Astrocyte (in vitro differentiated cells and primary cell): ENCODE results near the gene PTPN13. TPM values are rescaled to one million over a fixed set of nuclear protein-coding genes. Genes with fewer than 3 reads are reported as not detected.

ENCODE experiments used
- DNase-seq: peaks from one replicate; pipeline ENCODE4 v3.0.0-alpha.2; 2010; ENCODE audit warnings: low read depth
- FAIRE-seq: peaks from 2 replicates; lab custom pipeline; 2011; peaks lifted over from hg19 to GRCh38; lab: Jason Lieb, UNC
- H2AFZ ChIP-seq: 2 replicates; pipeline ENCODE4 v1.6.0; 2012; ENCODE audit warnings: low read depth, low read length, inconsistent platforms
- H3K27ac ChIP-seq: 2 replicates; pipeline ENCODE4 v1.5.1; 2011; ENCODE audit warnings: low read depth, low read length, inconsistent platforms
- H3K27me3 ChIP-seq: 2 replicates; pipeline ENCODE4 v1.6.0; 2011; ENCODE audit warnings: low read length, inconsistent platforms; ENCODE audit not compliant: insufficient read depth
- H3K36me3 ChIP-seq: 2 replicates; pipeline ENCODE4 v1.5.1; 2011; ENCODE audit warnings: low read length, inconsistent platforms; ENCODE audit not compliant: insufficient read depth
- H3K4me1 ChIP-seq: 2 replicates; pipeline ENCODE4 v1.5.1; 2011; ENCODE audit warnings: low read length, inconsistent platforms; ENCODE audit not compliant: insufficient read depth
- H3K4me2 ChIP-seq: 2 replicates; pipeline ENCODE4 v1.6.0; 2012; ENCODE audit warnings: low read length, inconsistent platforms
- H3K4me3 ChIP-seq: 2 replicates; pipeline ENCODE4 v1.5.1; 2011; ENCODE audit warnings: low read depth, mild to moderate bottlenecking, low read length, inconsistent platforms; ENCODE audit not compliant: insufficient read depth
- H3K79me2 ChIP-seq: 2 replicates; pipeline ENCODE4 v1.6.0; 2012; ENCODE audit warnings: mild to moderate bottlenecking, low read length, inconsistent platforms; ENCODE audit not compliant: insufficient read depth
- H3K9ac ChIP-seq: 2 replicates; pipeline ENCODE4 v1.6.0; 2012; ENCODE audit warnings: mild to moderate bottlenecking, low read length, inconsistent platforms
- H3K9me3 ChIP-seq: 2 replicates; pipeline ENCODE4 v1.5.1; 2012; ENCODE audit warnings: low read depth, mild to moderate bottlenecking, low read length, inconsistent platforms; ENCODE audit not compliant: insufficient read depth
- H4K20me1 ChIP-seq: 2 replicates; pipeline ENCODE4 v1.6.0; 2012; ENCODE audit warnings: low read length, inconsistent platforms; ENCODE audit not compliant: insufficient read depth
- H3K27ac Mint-ChIP-seq: one replicate; pipeline ENCODE4 v1.8.0; 2021; ENCODE audit warnings: mild to moderate bottlenecking, mixed read lengths; ENCODE audit not compliant: unreplicated experiment
- H3K27me3 Mint-ChIP-seq: one replicate; pipeline ENCODE4 v1.8.0; 2021; ENCODE audit warnings: low read depth, mixed read lengths; ENCODE audit not compliant: unreplicated experiment
- H3K36me3 Mint-ChIP-seq: one replicate; pipeline ENCODE4 v1.8.0; 2021; ENCODE audit warnings: low read depth, mixed read lengths; ENCODE audit not compliant: unreplicated experiment
- H3K4me1 Mint-ChIP-seq: one replicate; pipeline ENCODE4 v1.8.0; 2021; ENCODE audit warnings: low read depth, mixed read lengths; ENCODE audit not compliant: unreplicated experiment
- H3K4me3 Mint-ChIP-seq: one replicate; pipeline ENCODE4 v1.8.0; 2021; ENCODE audit warnings: mild to moderate bottlenecking, moderate library complexity, mixed read lengths; ENCODE audit not compliant: unreplicated experiment
- H3K9me3 Mint-ChIP-seq: one replicate; pipeline ENCODE4 v1.8.0; 2021; ENCODE audit warnings: mild to moderate bottlenecking, mixed read lengths; ENCODE audit not compliant: unreplicated experiment
- CTCF ChIP-seq: IDR thresholded peaks from 2 replicates; pipeline ENCODE4 v1.5.1; 2011; ENCODE audit warnings: low read depth, mild to moderate bottlenecking, inconsistent platforms, low read length, moderate library complexity; ENCODE audit not compliant: insufficient read depth
- EZH2 ChIP-seq: IDR thresholded peaks from 2 replicates; pipeline ENCODE4 v1.6.1; 2012; ENCODE audit warnings: mild to moderate bottlenecking, low read length, inconsistent platforms; ENCODE audit not compliant: insufficient read depth
- total RNA-seq: library from RNA; stranded (reverse); gene quantifications from 2 replicates; pipeline ENCODE4 v1.2.1, GENCODE V29; 2021

Gene PTPN13
- total RNA-seq, 1 donor from 2014 or later = 46.2 TPM

- no peak for FAIRE-seq
- Histone ChIP-seq H3K9ac (no peak overlapping the region), H3K4me2 (no peak overlapping the region), H3K27ac (no peak overlapping the region), H3K79me2 (no peaks in the 10 kb centered on the region), H4K20me1 (no peaks in the 10 kb centered on the region), H3K36me3 (no peaks in the 10 kb centered on the region), H3K4me1 (no peaks in the 10 kb centered on the region), H2AFZ (no peak overlapping the region), H3K4me3 (no peak overlapping the region), H3K27me3 (no peaks in the 10 kb centered on the region), H3K9me3 (no peaks in the 10 kb centered on the region)
- Mint-ChIP-seq H3K4me1 (peaks cover 9% of the 10 kb centered on the region), H3K27me3 (no peaks in the 10 kb centered on the region), H3K4me3 (no peak overlapping the region), H3K9me3 (no peaks in the 10 kb centered on the region), H3K27ac (no peak overlapping the region), H3K36me3 (no peaks in the 10 kb centered on the region)
- TF ChIP-seq EZH2 = no peak
- no peak for DNase-seq
These were observed 35.3 kb upstream of the PTPN13 start for GRCh38 chr4:86558797-86559196.

DNA sequence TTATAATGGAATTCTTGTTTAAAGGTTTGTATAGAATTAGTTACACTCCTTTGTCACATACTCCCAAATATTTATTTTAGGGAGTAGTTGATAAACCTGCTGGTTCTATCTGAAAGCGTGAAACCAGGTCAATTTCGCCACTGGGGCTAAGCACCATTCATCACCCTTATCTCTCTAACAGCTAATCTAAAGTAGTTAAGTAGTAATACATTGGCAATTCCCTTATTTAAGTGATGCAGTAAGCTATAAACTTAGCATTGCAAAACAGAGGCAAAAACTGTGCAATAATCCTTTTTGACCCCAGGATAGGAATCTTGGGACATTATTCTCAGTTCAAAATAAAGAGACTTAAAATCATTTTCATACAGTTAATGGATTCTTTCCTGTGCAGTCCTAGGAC, 33.7 kb upstream of the PTPN13 start:
- Histone ChIP-seq H3K36me3 (no peaks in the 10 kb centered on the region), H2AFZ (no peak overlapping the region), H4K20me1 (no peaks in the 10 kb centered on the region), H3K4me3 (no peak overlapping the region), H3K79me2 (no peaks in the 10 kb centered on the region), H3K27me3 (no peaks in the 10 kb centered on the region), H3K9ac (no peak overlapping the region), H3K4me1 (no peaks in the 10 kb centered on the region), H3K27ac (no peak overlapping the region), H3K9me3 (no peaks in the 10 kb centered on the region), H3K4me2 (no peak overlapping the region)
- FAIRE-seq = no peak
- Mint-ChIP-seq H3K4me1 (peaks cover 10% of the 10 kb centered on the region), H3K27ac (no peak overlapping the region), H3K4me3 (no peak overlapping the region), H3K27me3 (no peaks in the 10 kb centered on the region), H3K36me3 (no peaks in the 10 kb centered on the region), H3K9me3 (no peaks in the 10 kb centered on the region)
- no peak for DNase-seq
- TF ChIP-seq CTCF (no peak), EZH2 (no peak)

DNA sequence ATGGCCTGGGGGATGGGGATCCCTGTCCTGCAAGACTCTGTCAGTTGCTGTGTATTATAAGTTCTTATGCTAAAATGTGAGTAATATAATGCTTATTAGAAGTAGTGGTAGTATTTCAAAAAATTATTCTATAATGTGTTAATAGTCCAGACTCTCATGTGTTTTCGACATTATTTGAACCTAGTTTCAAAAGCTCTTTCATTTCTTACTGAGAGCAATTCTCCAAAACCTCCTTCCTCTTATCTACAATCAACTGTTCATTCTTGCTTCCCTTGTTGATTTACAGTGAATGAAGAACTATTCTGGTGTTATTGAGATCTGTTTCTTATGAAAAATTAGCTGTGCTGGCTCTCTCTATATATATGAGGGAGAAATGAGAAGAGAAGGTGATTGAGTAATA, 32.9 kb upstream of the PTPN13 start:
- no peaks in the 10 kb centered on the region for H3K4me1 ChIP-seq
- peaks cover 17% of the 10 kb centered on the region for H3K4me1 Mint-ChIP-seq
- H4K20me1 ChIP-seq = no peaks in the 10 kb centered on the region
- no peaks in the 10 kb centered on the region for H3K36me3 ChIP-seq
- no peak overlapping the region for H3K27ac ChIP-seq
- no peak for TF ChIP-seq CTCF
- H3K79me2 ChIP-seq = no peaks in the 10 kb centered on the region
- H3K4me3 Mint-ChIP-seq = no peak overlapping the region
- no peaks in the 10 kb centered on the region for H3K27me3 Mint-ChIP-seq
- no peaks in the 10 kb centered on the region for H3K27me3 ChIP-seq
- no peaks in the 10 kb centered on the region for H3K36me3 Mint-ChIP-seq
- no peak overlapping the region for H2AFZ ChIP-seq
- no peaks in the 10 kb centered on the region for H3K9me3 Mint-ChIP-seq
- no peak overlapping the region for H3K9ac ChIP-seq
- DNase-seq = no peak
- no peak overlapping the region for H3K27ac Mint-ChIP-seq
- FAIRE-seq = no peak
- no peak overlapping the region for H3K4me2 ChIP-seq
- H3K4me3 ChIP-seq = no peak overlapping the region
- no peaks in the 10 kb centered on the region for H3K9me3 ChIP-seq
